GM18508 (cell line): ENCODE measurements around the gene SRD5A1.
A peak's percentile ranks its signal among the peaks of the same experiment; 100 is the strongest.

Experiments
- ATAC-seq: cut with Tn5 transposase; IDR thresholded peaks from one replicate; pipeline ENCODE4 v1.9.1; 2021; ENCODE audit warnings: moderate number of reproducible peaks; ENCODE audit not compliant: insufficient read depth, unreplicated experiment

The SRD5A1 gene

GRCh38 chr5:6710551-6711318 lies 77.5 kb downstream of the SRD5A1 start:
- no peak for ATAC-seq

- peak; percentile 23 for ATAC-seq
Measured at GRCh38 chr5:6711409-6712141, 78.3 kb downstream of the SRD5A1 start.

- peak; percentile 6 for ATAC-seq
Measured at GRCh38 chr5:6712142-6712576, 78.9 kb downstream of the SRD5A1 start.

- ATAC-seq: peak; percentile 44
Measured at GRCh38 chr5:6712577-6713273, 79.5 kb downstream of the SRD5A1 start.

GRCh38 chr5:6713274-6714225 lies 80.3 kb downstream of the SRD5A1 start, which contains the start of gene TENT4A:
TENT4A (plus strand) TSS chr5:6713432; CDS start chr5:6713984, 552 bp downstream.
- peak; percentile 2 for ATAC-seq

GRCh38 chr5:6714226-6715041 lies 81.2 kb downstream of the SRD5A1 start:
- no peak for ATAC-seq

- ATAC-seq: no peak
Measured at GRCh38 chr5:6715271-6715670, 82.0 kb downstream of the SRD5A1 start.

- no peak for ATAC-seq
Measured at GRCh38 chr5:6715758-6716628, 82.8 kb downstream of the SRD5A1 start.

- no peak for ATAC-seq
Measured at GRCh38 chr5:6716629-6717149, 83.4 kb downstream of the SRD5A1 start.

GRCh38 chr5:6717247-6717646 lies 84.0 kb downstream of the SRD5A1 start:
- no peak for ATAC-seq

- ATAC-seq: no peak
Measured at GRCh38 chr5:6717687-6718086, 84.4 kb downstream of the SRD5A1 start.

- no peak for ATAC-seq
Measured at GRCh38 chr5:6718161-6718681, 85.0 kb downstream of the SRD5A1 start.

GRCh38 chr5:6718718-6719117 lies 85.5 kb downstream of the SRD5A1 start:
- ATAC-seq: no peak

GRCh38 chr5:6719417-6719816 lies 86.2 kb downstream of the SRD5A1 start:
- ATAC-seq: no peak

- ATAC-seq: no peak
Measured at GRCh38 chr5:6719896-6720560, 86.8 kb downstream of the SRD5A1 start.

- no peak for ATAC-seq
Measured at GRCh38 chr5:6720561-6720921, 87.3 kb downstream of the SRD5A1 start.

GRCh38 chr5:6721442-6721841 lies 88.2 kb downstream of the SRD5A1 start:
- ATAC-seq: no peak
